Measurements from ENCODE around the gene DAAM2.

The DAAM2 gene

GRCh38 chr6:39772559-39773273, 19.5 kb upstream of the DAAM2 start:
- no peak for DNase-seq (ENCODE audit: extremely low read depth, low read depth)
- no peak for TF ChIP-seq CTCF (IDR thresholded peaks at IDR 0.05; ENCODE audit: low read depth, low read length, missing control alignments)
- no peak overlapping the region for H3K4me3 ChIP-seq (replicated peaks; ENCODE audit: low read depth, low read length)

- H3K4me3 ChIP-seq (replicated peaks; ENCODE audit: low read depth, low read length) = no peak overlapping the region
- no peak for DNase-seq (ENCODE audit: extremely low read depth, low read depth)
- no peak for TF ChIP-seq CTCF (IDR thresholded peaks at IDR 0.05; ENCODE audit: low read depth, low read length, missing control alignments)
Observed at GRCh38 chr6:39773782-39774181, 18.4 kb upstream of the DAAM2 start.

GRCh38 chr6:39776581-39776980, 15.6 kb upstream of the DAAM2 start:
- H3K4me3 ChIP-seq (replicated peaks; ENCODE audit: low read depth, low read length) = no peak overlapping the region
- no peak for TF ChIP-seq CTCF (IDR thresholded peaks at IDR 0.05; ENCODE audit: low read depth, low read length, missing control alignments)
- DNase-seq (ENCODE audit: extremely low read depth, low read depth) = no peak

GRCh38 chr6:39777218-39777617, 15.0 kb upstream of the DAAM2 start:
- no peak for TF ChIP-seq CTCF (IDR thresholded peaks at IDR 0.05; ENCODE audit: low read depth, low read length, missing control alignments)
- DNase-seq (ENCODE audit: extremely low read depth, low read depth) = no peak
- no peak overlapping the region for H3K4me3 ChIP-seq (replicated peaks; ENCODE audit: low read depth, low read length)

- no peak for TF ChIP-seq CTCF (IDR thresholded peaks at IDR 0.05; ENCODE audit: low read depth, low read length, missing control alignments)
- DNase-seq (ENCODE audit: extremely low read depth, low read depth) = no peak
- no peak overlapping the region for H3K4me3 ChIP-seq (replicated peaks; ENCODE audit: low read depth, low read length)
Observed at GRCh38 chr6:39777661-39778060, 14.5 kb upstream of the DAAM2 start.

- TF ChIP-seq CTCF (IDR thresholded peaks at IDR 0.05; ENCODE audit: low read depth, low read length, missing control alignments) = no peak
- DNase-seq (ENCODE audit: extremely low read depth, low read depth) = no peak
Observed at GRCh38 chr6:39778581-39779255, 13.5 kb upstream of the DAAM2 start.

More at GRCh38 chr6:39778581-39779255, 13.5 kb upstream of the DAAM2 start:
- no peak overlapping the region for H3K4me3 ChIP-seq (replicated peaks; ENCODE audit: low read depth, low read length)

All from HFF-Myc (cell line).